ENCODE data around the gene FERMT1.
"Not testable (repeated sequence)": the region's sequence is repeated elsewhere in the genome, so short reads cannot be mapped to it uniquely, and the experiment has no call there.

The FERMT1 gene

GRCh38 chr20:6127825-6128224, 5.0 kb upstream of the FERMT1 start:
- Mint-ChIP-seq H3K27ac (no peak overlapping the region), H3K4me3 (no peak overlapping the region), H3K36me3 (no peaks in the 10 kb centered on the region), H3K4me1 (peaks cover 5% of the 10 kb centered on the region), H3K9me3 (no peaks in the 10 kb centered on the region)
- DNase-seq (ENCODE audit: low spot score in 2 of 2) = no peak
- ATAC-seq = no peak

- H3K36me3 Mint-ChIP-seq = no peaks in the 10 kb centered on the region
- H3K9me3 Mint-ChIP-seq = no peaks in the 10 kb centered on the region
- H3K27ac Mint-ChIP-seq = no peak overlapping the region
- ATAC-seq = no peak
- peaks cover 11% of the 10 kb centered on the region for H3K4me1 Mint-ChIP-seq
- DNase-seq (ENCODE audit: low spot score in 2 of 2) = no peak
- no peak overlapping the region for H3K4me3 Mint-ChIP-seq
Measured at GRCh38 chr20:6126846-6127245, 4.0 kb upstream of the FERMT1 start.

GRCh38 chr20:6123649-6124014, 802 bp upstream of the FERMT1 start:
- peaks cover 11% of the 10 kb centered on the region for H3K4me1 Mint-ChIP-seq
- no peak for ATAC-seq
- H3K27ac Mint-ChIP-seq = no peak overlapping the region
- DNase-seq (ENCODE audit: low spot score in 2 of 2) = no peak
- H3K36me3 Mint-ChIP-seq = no peaks in the 10 kb centered on the region
- no peaks in the 10 kb centered on the region for H3K9me3 Mint-ChIP-seq
- peak overlapping the region; percentile 47 for H3K4me3 Mint-ChIP-seq

- H3K4me3 Mint-ChIP-seq = peak overlapping the region; percentile 47
- H3K4me1 Mint-ChIP-seq = peaks cover 11% of the 10 kb centered on the region
- ATAC-seq (no peak), DNase-seq (ENCODE audit: low spot score in 2 of 2) (no peak)
- H3K36me3 Mint-ChIP-seq = no peaks in the 10 kb centered on the region
- no peak overlapping the region for H3K27ac Mint-ChIP-seq
- H3K9me3 Mint-ChIP-seq = no peaks in the 10 kb centered on the region
Measured at GRCh38 chr20:6122111-6122872, 538 bp downstream of the FERMT1 start.

- Mint-ChIP-seq H3K9me3 (no peaks in the 10 kb centered on the region), H3K36me3 (no peaks in the 10 kb centered on the region), H3K4me1 (peaks cover 11% of the 10 kb centered on the region), H3K27ac (no peak overlapping the region), H3K4me3 (no peak overlapping the region)
- no peak for ATAC-seq
- DNase-seq (ENCODE audit: low spot score in 2 of 2) = no peak
Measured at GRCh38 chr20:6121504-6121903, 1.3 kb downstream of the FERMT1 start.

GRCh38 chr20:6120491-6120988, 2.3 kb downstream of the FERMT1 start:
- ATAC-seq (no peak), DNase-seq (ENCODE audit: low spot score in 2 of 2) (no peak)
- Mint-ChIP-seq H3K9me3 (no peaks in the 10 kb centered on the region), H3K4me3 (no peak overlapping the region), H3K27ac (no peak overlapping the region), H3K36me3 (no peaks in the 10 kb centered on the region), H3K4me1 (peaks cover 11% of the 10 kb centered on the region)

- no peak for DNase-seq (ENCODE audit: low spot score in 2 of 2)
- ATAC-seq = no peak
- Mint-ChIP-seq H3K9me3 (peaks cover 11% of the 10 kb centered on the region), H3K36me3 (no peaks in the 10 kb centered on the region), H3K27ac (no peak overlapping the region), H3K4me3 (no peak overlapping the region), H3K4me1 (no peaks in the 10 kb centered on the region)
Measured at GRCh38 chr20:6116758-6117157, 6.1 kb downstream of the FERMT1 start.

- Mint-ChIP-seq H3K9me3 (peaks cover 11% of the 10 kb centered on the region), H3K36me3 (no peaks in the 10 kb centered on the region), H3K27ac (no peak overlapping the region), H3K4me1 (no peaks in the 10 kb centered on the region), H3K4me3 (no peak overlapping the region)
- ATAC-seq (no peak), DNase-seq (ENCODE audit: low spot score in 2 of 2) (no peak)
Measured at GRCh38 chr20:6115221-6115895, 7.5 kb downstream of the FERMT1 start.

GRCh38 chr20:6114696-6115095, 8.1 kb downstream of the FERMT1 start:
- Mint-ChIP-seq H3K9me3 (peaks cover 11% of the 10 kb centered on the region), H3K4me1 (no peaks in the 10 kb centered on the region), H3K4me3 (no peak overlapping the region), H3K27ac (no peak overlapping the region), H3K36me3 (no peaks in the 10 kb centered on the region)
- no peak for ATAC-seq
- DNase-seq (ENCODE audit: low spot score in 2 of 2) = no peak

- Mint-ChIP-seq H3K36me3 (no peaks in the 10 kb centered on the region), H3K27ac (no peak overlapping the region), H3K9me3 (peaks cover 11% of the 10 kb centered on the region), H3K4me1 (no peaks in the 10 kb centered on the region), H3K4me3 (no peak overlapping the region)
- ATAC-seq (no peak), DNase-seq (ENCODE audit: low spot score in 2 of 2) (no peak)
Measured at GRCh38 chr20:6113951-6114350, 8.9 kb downstream of the FERMT1 start.

GRCh38 chr20:6112965-6113364, 9.9 kb downstream of the FERMT1 start:
- not testable (repeated sequence) for H3K4me3 Mint-ChIP-seq; DNase-seq (ENCODE audit: low spot score in 2 of 2); H3K36me3 Mint-ChIP-seq; H3K4me1 Mint-ChIP-seq; H3K27ac Mint-ChIP-seq; ATAC-seq
- peaks cover 11% of the 10 kb centered on the region for H3K9me3 Mint-ChIP-seq

- Mint-ChIP-seq H3K4me1 (no peaks in the 10 kb centered on the region), H3K9me3 (peaks cover 3% of the 10 kb centered on the region), H3K36me3 (no peaks in the 10 kb centered on the region), H3K27ac (no peak overlapping the region), H3K4me3 (no peak overlapping the region)
- ATAC-seq (no peak), DNase-seq (ENCODE audit: low spot score in 2 of 2) (no peak)
Measured at GRCh38 chr20:6108330-6108729, 14.5 kb downstream of the FERMT1 start.

- H3K36me3 Mint-ChIP-seq = no peaks in the 10 kb centered on the region
- ATAC-seq (no peak), DNase-seq (ENCODE audit: low spot score in 2 of 2) (no peak)
- H3K27ac Mint-ChIP-seq = no peak overlapping the region
- no peak overlapping the region for H3K4me3 Mint-ChIP-seq
- H3K9me3 Mint-ChIP-seq = no peaks in the 10 kb centered on the region
- H3K4me1 Mint-ChIP-seq = no peaks in the 10 kb centered on the region
Measured at GRCh38 chr20:6104493-6105188, 18.2 kb downstream of the FERMT1 start.

GRCh38 chr20:6103301-6103700, 19.5 kb downstream of the FERMT1 start:
- H3K9me3 Mint-ChIP-seq = no peaks in the 10 kb centered on the region

GRCh38 chr20:6101346-6101745, 21.5 kb downstream of the FERMT1 start:
- Mint-ChIP-seq H3K4me3 (no peak overlapping the region), H3K27ac (no peak overlapping the region)
- ATAC-seq = no peak

More at GRCh38 chr20:6103301-6103700, 19.5 kb downstream of the FERMT1 start:
- ATAC-seq (no peak), DNase-seq (ENCODE audit: low spot score in 2 of 2) (no peak)
- Mint-ChIP-seq H3K27ac (no peak overlapping the region), H3K4me3 (no peak overlapping the region), H3K4me1 (no peaks in the 10 kb centered on the region), H3K36me3 (no peaks in the 10 kb centered on the region)

GRCh38 chr20:6100246-6100645, 22.6 kb downstream of the FERMT1 start:
- Mint-ChIP-seq H3K27ac (no peak overlapping the region), H3K4me3 (no peak overlapping the region), H3K4me1 (no peaks in the 10 kb centered on the region), H3K9me3 (no peaks in the 10 kb centered on the region), H3K36me3 (no peaks in the 10 kb centered on the region)
- ATAC-seq (no peak), DNase-seq (ENCODE audit: low spot score in 2 of 2) (no peak)

More at GRCh38 chr20:6101346-6101745, 21.5 kb downstream of the FERMT1 start:
- no peak for DNase-seq (ENCODE audit: low spot score in 2 of 2)
- H3K36me3 Mint-ChIP-seq = no peaks in the 10 kb centered on the region
- no peaks in the 10 kb centered on the region for H3K9me3 Mint-ChIP-seq
- no peaks in the 10 kb centered on the region for H3K4me1 Mint-ChIP-seq
